Measurements from ENCODE around the gene SLC12A8. TPM values are rescaled to one million over a fixed set of nuclear protein-coding genes. Genes with fewer than 3 reads are reported as not detected.

The SLC12A8 gene
- total RNA-seq, 4 donors from 2014 or later, result 1.0 TPM; not detected in 3

DNA sequence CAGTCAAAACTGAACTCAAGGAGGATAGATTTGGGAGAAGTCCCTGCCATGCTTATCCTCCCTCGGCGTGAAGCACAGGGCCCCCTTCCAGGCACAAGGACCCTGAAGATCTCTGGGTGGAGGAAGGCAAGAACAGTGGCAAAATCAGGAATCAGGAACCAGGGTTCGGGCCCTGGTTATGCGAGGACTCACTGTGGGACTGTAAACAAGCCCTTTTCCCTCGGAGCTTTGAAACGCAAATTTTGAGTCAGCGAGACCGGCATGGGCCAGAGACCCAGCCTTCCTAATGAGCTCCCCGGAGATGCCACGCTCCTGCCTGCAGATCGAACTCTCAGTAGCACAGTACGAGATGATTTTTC, 70.1 kb downstream of the SLC12A8 start:
- in situ Hi-C loops (cut with MboI; ENCODE audit: low sequenced_read_pairs in 4 of 4) (no loop called here), intact Hi-C loops (cut with DNase I; ENCODE audit: low total_unique reads) (loop anchor here (5.0 kb wide), 1 partner anchor 145 kb away; no protein-coding TSS in a partner anchor)
- Histone ChIP-seq H3K9me3 (no peaks in the 10 kb centered on the region), H3K27ac (peak overlapping the region in 3 of 4 donors; percentile 6 to 62 (median 48)), H3K36me3 (no peaks in the 10 kb centered on the region), H3K4me1 (peaks cover 9 to 37% of the 10 kb centered on the region in 2 donors), H3K27me3 (no peaks in the 10 kb centered on the region), H3K4me3 (no peak overlapping the region)
- TF ChIP-seq POLR2A (IDR thresholded peaks at IDR 0.05), result no peak
- TF ChIP-seq, protein P1, sequence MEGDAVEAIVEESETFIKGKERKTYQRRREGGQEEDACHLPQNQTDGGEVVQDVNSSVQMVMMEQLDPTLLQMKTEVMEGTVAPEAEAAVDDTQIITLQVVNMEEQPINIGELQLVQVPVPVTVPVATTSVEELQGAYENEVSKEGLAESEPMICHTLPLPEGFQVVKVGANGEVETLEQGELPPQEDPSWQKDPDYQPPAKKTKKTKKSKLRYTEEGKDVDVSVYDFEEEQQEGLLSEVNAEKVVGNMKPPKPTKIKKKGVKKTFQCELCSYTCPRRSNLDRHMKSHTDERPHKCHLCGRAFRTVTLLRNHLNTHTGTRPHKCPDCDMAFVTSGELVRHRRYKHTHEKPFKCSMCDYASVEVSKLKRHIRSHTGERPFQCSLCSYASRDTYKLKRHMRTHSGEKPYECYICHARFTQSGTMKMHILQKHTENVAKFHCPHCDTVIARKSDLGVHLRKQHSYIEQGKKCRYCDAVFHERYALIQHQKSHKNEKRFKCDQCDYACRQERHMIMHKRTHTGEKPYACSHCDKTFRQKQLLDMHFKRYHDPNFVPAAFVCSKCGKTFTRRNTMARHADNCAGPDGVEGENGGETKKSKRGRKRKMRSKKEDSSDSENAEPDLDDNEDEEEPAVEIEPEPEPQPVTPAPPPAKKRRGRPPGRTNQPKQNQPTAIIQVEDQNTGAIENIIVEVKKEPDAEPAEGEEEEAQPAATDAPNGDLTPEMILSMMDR (IDR thresholded peaks at IDR 0.05 in 4 of 5, conservative IDR thresholded peaks at IDR 0.05 in 1 of 5), result no peak
- no peak for ATAC-seq
- no peak for DNase-seq

DNA sequence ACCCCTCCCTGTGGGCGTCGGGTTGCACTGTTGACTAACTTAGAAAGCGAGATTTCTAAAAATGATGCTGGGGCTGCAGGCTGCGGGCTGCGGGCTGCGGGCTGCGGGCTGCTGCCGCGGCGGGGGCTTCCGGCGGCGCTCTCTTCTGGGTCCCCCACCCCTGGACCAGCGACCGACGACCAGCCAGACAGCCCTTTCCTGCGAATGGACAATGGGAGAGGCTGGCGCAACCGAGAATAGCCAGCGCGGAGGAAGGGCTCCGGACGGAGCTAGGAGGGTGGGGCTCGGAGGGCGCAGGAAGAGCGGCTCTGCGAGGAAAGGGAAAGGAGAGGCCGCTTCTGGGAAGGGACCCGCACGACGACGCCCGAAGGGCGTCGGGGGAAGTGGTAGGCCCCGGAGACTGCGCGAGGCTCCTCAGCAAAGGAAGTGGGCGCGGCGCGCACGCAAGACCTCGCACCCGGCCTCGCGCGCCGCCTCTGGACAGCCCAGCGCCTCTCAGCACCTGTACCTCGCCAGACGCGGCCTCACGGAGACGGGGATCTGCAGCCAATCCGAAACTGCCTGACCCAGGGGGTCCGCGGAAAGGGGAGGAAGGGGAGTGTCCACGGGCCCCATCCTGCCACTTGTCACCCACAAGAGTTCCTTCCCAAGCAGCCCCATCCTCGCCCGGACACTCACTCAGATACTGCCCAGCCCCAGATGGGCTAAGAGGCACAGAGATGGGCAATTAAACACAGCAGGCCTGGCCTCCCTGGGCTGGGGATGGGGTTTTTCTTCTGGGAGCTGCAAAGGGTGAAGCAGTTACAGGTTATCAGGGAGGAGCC, 70.7 kb downstream of the SLC12A8 start:
- no peaks in the 10 kb centered on the region for H3K9me3 ChIP-seq
- peak overlapping the region; percentile 6 to 62 (median 28) for H3K27ac ChIP-seq
- H3K27me3 ChIP-seq, result no peaks in the 10 kb centered on the region
- peak; percentile 37 for ATAC-seq
- intact Hi-C loops (cut with DNase I; ENCODE audit: low total_unique reads), result loop anchor here (5.0 kb wide), 1 partner anchor 145 kb away; no protein-coding TSS in a partner anchor
- peak overlapping the region; percentile 40 to 63 (median 47) for H3K4me3 ChIP-seq
- peaks cover 9 to 37% of the 10 kb centered on the region in 2 donors for H3K4me1 ChIP-seq
- DNase-seq, result peak; percentile 24 to 33
- no peaks in the 10 kb centered on the region for H3K36me3 ChIP-seq
- in situ Hi-C loops (cut with MboI; ENCODE audit: low sequenced_read_pairs in 4 of 4), result no loop called here
- TF ChIP-seq, protein P1 (IDR thresholded peaks at IDR 0.05 in 4 of 5, conservative IDR thresholded peaks at IDR 0.05 in 1 of 5), result peak in 3 of 5 experiments; percentile 11 to 38 (median 17)
- no peak for TF ChIP-seq POLR2A (IDR thresholded peaks at IDR 0.05)

DNA sequence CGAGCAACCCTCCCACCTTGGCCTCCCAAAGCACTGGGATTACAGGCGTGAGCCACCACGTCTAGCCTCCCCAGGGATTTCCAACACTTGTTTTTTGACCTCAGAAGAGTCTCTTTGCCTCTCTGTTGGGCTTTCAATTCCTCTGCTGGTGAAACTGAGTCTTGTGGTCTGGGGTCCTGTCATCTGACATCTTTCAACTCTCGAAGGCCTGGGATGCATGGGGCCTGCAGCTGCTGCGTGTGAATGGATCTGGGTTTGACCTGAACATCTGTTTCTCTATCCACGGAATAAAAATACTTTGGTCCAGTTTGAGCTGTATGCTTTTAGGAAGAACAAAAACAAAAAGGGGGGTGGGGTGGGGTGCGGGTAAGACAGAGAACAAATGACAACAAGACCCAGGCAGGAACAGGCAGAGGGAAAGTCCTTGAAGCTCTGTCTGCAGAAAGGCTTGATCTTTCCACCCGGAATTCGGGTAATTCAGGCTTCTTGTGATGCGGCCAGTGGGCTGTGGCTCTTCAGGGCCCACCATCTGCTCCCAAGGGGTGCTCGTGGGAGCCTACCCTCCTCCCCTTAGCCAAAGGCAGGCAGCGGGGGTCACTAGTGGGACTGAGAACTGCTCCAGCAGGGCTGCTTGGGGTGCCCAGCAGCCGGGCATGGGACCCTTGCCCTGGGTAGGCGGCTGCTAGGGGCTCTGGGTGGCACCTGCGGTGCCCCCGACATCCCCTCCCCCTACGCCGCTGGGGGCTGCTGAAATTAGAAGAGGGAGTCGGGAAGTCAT, 71.5 kb downstream of the SLC12A8 start:
- DNase-seq, result no peak
- TF ChIP-seq, protein P1 (IDR thresholded peaks at IDR 0.05 in 4 of 5, conservative IDR thresholded peaks at IDR 0.05 in 1 of 5), result no peak
- no peak for TF ChIP-seq POLR2A (IDR thresholded peaks at IDR 0.05)
- no peak for ATAC-seq
- no peaks in the 10 kb centered on the region for H3K27me3 ChIP-seq
- in situ Hi-C loops (cut with MboI; ENCODE audit: low sequenced_read_pairs in 4 of 4) (no loop called here), intact Hi-C loops (cut with DNase I; ENCODE audit: low total_unique reads) (loop anchor here (5.0 kb wide), 1 partner anchor 144 kb away; no protein-coding TSS in a partner anchor)
- peaks cover 9 to 37% of the 10 kb centered on the region in 2 donors for H3K4me1 ChIP-seq
- H3K27ac ChIP-seq, result peak overlapping the region; percentile 6 to 62 (median 28)
- H3K9me3 ChIP-seq, result no peaks in the 10 kb centered on the region
- no peaks in the 10 kb centered on the region for H3K36me3 ChIP-seq
- peak overlapping the region; percentile 40 to 63 (median 47) for H3K4me3 ChIP-seq

DNA sequence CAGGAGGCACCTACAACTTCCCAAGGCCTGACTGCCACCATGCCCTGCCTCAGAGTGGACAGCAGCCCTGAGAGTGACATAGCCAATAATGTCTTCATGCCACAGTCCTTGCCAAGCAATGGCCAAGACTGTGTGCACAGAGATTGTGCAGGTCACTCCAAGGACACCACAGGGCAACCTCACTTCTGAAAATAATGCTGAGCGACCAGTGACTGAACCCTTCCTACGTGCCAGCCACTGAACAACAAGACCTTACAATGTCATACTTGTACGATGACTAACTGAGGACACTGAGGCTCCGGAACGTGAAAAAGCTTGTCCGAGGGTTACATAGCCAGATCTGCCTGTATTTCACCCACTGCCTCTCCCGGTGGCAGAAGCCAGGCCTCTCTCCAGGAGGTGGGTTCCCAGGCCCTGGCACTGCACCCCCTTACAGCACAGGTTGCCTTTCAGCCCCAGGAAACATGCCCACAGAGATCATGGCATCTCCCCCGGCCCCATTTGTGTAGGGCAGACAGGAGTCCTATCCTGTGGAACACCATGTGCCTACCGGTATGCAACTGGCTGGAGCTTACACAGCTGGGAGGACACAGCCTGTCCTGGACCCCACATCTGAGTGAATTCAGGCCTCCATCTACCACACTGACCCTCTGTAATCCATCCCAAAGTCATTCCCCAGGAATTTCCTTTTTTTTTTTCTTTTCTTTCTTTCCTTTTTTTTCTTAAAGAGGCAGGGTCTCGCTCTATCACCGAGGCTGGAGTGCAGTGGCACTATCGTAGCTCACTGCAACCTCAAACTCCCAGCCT, 72.3 kb downstream of the SLC12A8 start:
- Histone ChIP-seq H3K4me3 (no peak overlapping the region), H3K4me1 (peaks cover 9 to 37% of the 10 kb centered on the region in 2 donors), H3K27ac (peak overlapping the region in 1 of 4 donors; percentile 62), H3K36me3 (no peaks in the 10 kb centered on the region), H3K27me3 (no peaks in the 10 kb centered on the region), H3K9me3 (no peaks in the 10 kb centered on the region)
- peak in 1 of 2 donors; percentile 43 for ATAC-seq
- no peak for TF ChIP-seq POLR2A (IDR thresholded peaks at IDR 0.05)
- TF ChIP-seq, protein P1 (IDR thresholded peaks at IDR 0.05 in 4 of 5, conservative IDR thresholded peaks at IDR 0.05 in 1 of 5), result no peak
- DNase-seq, result no peak
- in situ Hi-C loops (cut with MboI; ENCODE audit: low sequenced_read_pairs in 4 of 4), result no loop called here
- intact Hi-C loops (cut with DNase I; ENCODE audit: low total_unique reads), result loop anchor here (5.0 kb wide), 1 partner anchor 143 kb away; no protein-coding TSS in a partner anchor
